Effector memory CD4-positive, alpha-beta T cell (primary cell): ENCODE results near the gene ARFRP1.

Source experiments
- DNase-seq, 3 donors: peaks; one replicate each; pipeline ENCODE4 v3.0.0-alpha.2; 2020
- H3K27ac ChIP-seq: 2 replicates; pipeline ENCODE4 v1.7.0; 2013; ENCODE audit warnings: mild to moderate bottlenecking, low read length, moderate library complexity; ENCODE audit not compliant: insufficient read depth, poor library complexity, severe bottlenecking
- H3K27me3 ChIP-seq: replicated peaks from 2 replicates; pipeline ENCODE4 v1.7.0; 2013; ENCODE audit warnings: mild to moderate bottlenecking, low read length; ENCODE audit not compliant: insufficient read depth, control insufficient read depth, poor library complexity, severe bottlenecking
- H3K36me3 ChIP-seq: 2 replicates; pipeline ENCODE4 v1.7.0; 2013; ENCODE audit warnings: mild to moderate bottlenecking, low read length, moderate library complexity; ENCODE audit not compliant: control insufficient read depth, insufficient read depth
- H3K4me1 ChIP-seq: 2 replicates; pipeline ENCODE4 v1.7.0; 2013; ENCODE audit warnings: low read length, mild to moderate bottlenecking; ENCODE audit not compliant: control insufficient read depth, insufficient read depth, poor library complexity, severe bottlenecking
- H3K4me3 ChIP-seq: 2 replicates; pipeline ENCODE4 v1.7.0; 2013; ENCODE audit warnings: low read length, low read depth, mild to moderate bottlenecking; ENCODE audit not compliant: insufficient read depth, poor library complexity, severe bottlenecking
- H3K9me3 ChIP-seq: 2 replicates; pipeline ENCODE4 v1.7.0; 2013; ENCODE audit warnings: mild to moderate bottlenecking, low read length, moderate library complexity; ENCODE audit not compliant: control insufficient read depth

The ARFRP1 gene

GRCh38 chr20:63737945-63738686, 30.3 kb upstream of the ARFRP1 start:
- peaks cover 27% of the 10 kb centered on the region for H3K4me1 ChIP-seq
- H3K4me3 ChIP-seq, result peak overlapping the region; percentile 70
- peak overlapping the region; percentile 72 for H3K27ac ChIP-seq
- no peaks in the 10 kb centered on the region for H3K27me3 ChIP-seq
- DNase-seq, result peak in 1 of 3 donors; percentile 27
- H3K9me3 ChIP-seq, result no peaks in the 10 kb centered on the region
- peaks cover 45% of the 10 kb centered on the region for H3K36me3 ChIP-seq

- Histone ChIP-seq H3K4me3 (peak overlapping the region; percentile 70), H3K36me3 (peaks cover 41% of the 10 kb centered on the region), H3K4me1 (peaks cover 27% of the 10 kb centered on the region), H3K9me3 (no peaks in the 10 kb centered on the region), H3K27ac (peak overlapping the region; percentile 72), H3K27me3 (no peaks in the 10 kb centered on the region)
- no peak for DNase-seq
Measured at GRCh38 chr20:63737695-63737944, 29.8 kb upstream of the ARFRP1 start.

GRCh38 chr20:63736893-63737694, 29.3 kb upstream of the ARFRP1 start:
- peaks cover 27% of the 10 kb centered on the region for H3K4me1 ChIP-seq
- no peaks in the 10 kb centered on the region for H3K9me3 ChIP-seq
- peak overlapping the region; percentile 70 for H3K4me3 ChIP-seq
- H3K27me3 ChIP-seq, result no peaks in the 10 kb centered on the region
- DNase-seq, result peak; percentile 52 to 63 (median 56)
- peaks cover 36% of the 10 kb centered on the region for H3K36me3 ChIP-seq
- H3K27ac ChIP-seq, result peak overlapping the region; percentile 72

GRCh38 chr20:63735859-63736718, 28.3 kb upstream of the ARFRP1 start, which contains the start of gene LIME1:
TSS of gene LIME1 (plus strand) at chr20:63736664. CDS start at chr20:63737550, 886 bp downstream.
- Histone ChIP-seq H3K9me3 (no peaks in the 10 kb centered on the region), H3K27me3 (no peaks in the 10 kb centered on the region), H3K4me3 (peak within 1 kb of the TSS; percentile 70), H3K36me3 (peaks cover 26% of the 10 kb centered on the region), H3K4me1 (peaks cover 34% of the 10 kb centered on the region), H3K27ac (peak within 1 kb of the TSS; percentile 72)
- DNase-seq, result peak; percentile 71 to 74 (median 71)

- peak overlapping the region; percentile 55 for H3K27ac ChIP-seq
- peaks cover 25% of the 10 kb centered on the region for H3K36me3 ChIP-seq
- no peak overlapping the region for H3K4me3 ChIP-seq
- H3K4me1 ChIP-seq, result peaks cover 36% of the 10 kb centered on the region
- H3K9me3 ChIP-seq, result no peaks in the 10 kb centered on the region
- no peak for DNase-seq
- no peaks in the 10 kb centered on the region for H3K27me3 ChIP-seq
Measured at GRCh38 chr20:63734946-63735858, 27.4 kb upstream of the ARFRP1 start.

GRCh38 chr20:63734111-63734945, 26.6 kb upstream of the ARFRP1 start:
- Histone ChIP-seq H3K27me3 (no peaks in the 10 kb centered on the region), H3K4me1 (peaks cover 43% of the 10 kb centered on the region), H3K4me3 (no peak overlapping the region), H3K27ac (no peak overlapping the region), H3K9me3 (no peaks in the 10 kb centered on the region), H3K36me3 (peaks cover 25% of the 10 kb centered on the region)
- no peak for DNase-seq

GRCh38 chr20:63733579-63734081, 25.9 kb upstream of the ARFRP1 start:
- Histone ChIP-seq H3K27ac (no peak overlapping the region), H3K4me3 (no peak overlapping the region), H3K4me1 (peaks cover 37% of the 10 kb centered on the region), H3K27me3 (no peaks in the 10 kb centered on the region), H3K36me3 (peaks cover 25% of the 10 kb centered on the region), H3K9me3 (no peaks in the 10 kb centered on the region)
- DNase-seq, result no peak

GRCh38 chr20:63733117-63733516, 25.3 kb upstream of the ARFRP1 start:
- H3K4me3 ChIP-seq, result no peak overlapping the region
- peaks cover 37% of the 10 kb centered on the region for H3K4me1 ChIP-seq
- H3K27me3 ChIP-seq, result no peaks in the 10 kb centered on the region
- no peaks in the 10 kb centered on the region for H3K9me3 ChIP-seq
- H3K27ac ChIP-seq, result no peak overlapping the region
- peaks cover 25% of the 10 kb centered on the region for H3K36me3 ChIP-seq
- DNase-seq, result no peak
